GM12878 (cell line): ENCODE data around the gene CACNA1A.

Experiments
- BMI1 ChIP-seq: fragments of 450-650 bp; IDR thresholded peaks from 2 replicates; pipeline ENCODE4 v1.6.1; 2016; ENCODE audit warnings: mild to moderate bottlenecking, moderate library complexity, borderline replicate concordance
- BRCA1 ChIP-seq: IDR thresholded peaks from 2 replicates; pipeline ENCODE4 v1.6.1; 2011; ENCODE audit warnings: low read depth, low read length, improper control_type of control experiment
- CREM ChIP-seq: IDR thresholded peaks from 2 replicates; pipeline ENCODE4 v1.6.1; 2014; ENCODE audit warnings: antibody characterized with exemption, low read depth
- CTCF ChIP-seq, 3 experiments: IDR thresholded peaks in 2 of 3; conservative IDR thresholded peaks in 1 of 3; 2 replicates each; pipeline ENCODE4 v1.5.1; 2011; ENCODE audit warnings: low read depth in 3 of 3, low read length in 3 of 3, mild to moderate bottlenecking in 3 of 3, control low read depth in 2 of 3, moderate library complexity in 2 of 3, inconsistent platforms in 1 of 3, mixed read lengths in 1 of 3; ENCODE audit not compliant: control insufficient read depth in 2 of 3, insufficient read depth in 1 of 3; ENCODE audit errors: extremely low read depth in 1 of 3
- EED ChIP-seq: sonication (generic); IDR thresholded peaks from 2 replicates; pipeline ENCODE4 v1.6.1; 2016; ENCODE audit warnings: antibody characterized with exemption, low read depth
- REST ChIP-seq: IDR thresholded peaks from 2 replicates; pipeline ENCODE4 v1.6.1; 2012; ENCODE audit warnings: mild to moderate bottlenecking, low read depth, low read length
- SP1 ChIP-seq: IDR thresholded peaks from one replicate; pipeline ENCODE4 v1.6.1; 2011; ENCODE audit warnings: low read depth, low read length
- USF1 ChIP-seq: IDR thresholded peaks from 2 replicates; pipeline ENCODE4 v1.6.1; 2011; ENCODE audit warnings: borderline replicate concordance, low read depth, mild to moderate bottlenecking, moderate library complexity, mixed read lengths, low read length; ENCODE audit not compliant: insufficient read depth; ENCODE audit errors: extremely low read length
- ZBTB4 ChIP-seq: fragments of 450-650 bp; formaldehyde crosslinking; IDR thresholded peaks from 2 replicates; pipeline ENCODE4 v1.4.0; 2022; ENCODE audit warnings: mild to moderate bottlenecking, moderate library complexity

GRCh38 chr19:13503570-13504235, 2.6 kb downstream of the CACNA1A start:
- TF ChIP-seq ZBTB4 (no peak), EED (no peak), BRCA1 (no peak), CTCF (IDR thresholded peaks at IDR 0.05 in 2 of 3, conservative IDR thresholded peaks at IDR 0.05 in 1 of 3; ENCODE audit: control insufficient read depth in 2 of 3, extremely low read depth in 1 of 3, insufficient read depth in 1 of 3, low read depth in 3 of 3, low read length in 3 of 3) (no peak), SP1 (no peak), BMI1 (no peak), REST (no peak), CREM (no peak), USF1 (no peak)
